Measurements from ENCODE around the gene EYS.
"Not testable (repeated sequence)": the region's sequence is repeated elsewhere in the genome, so short reads cannot be mapped to it uniquely, and the experiment has no call there.

The EYS gene

DNA sequence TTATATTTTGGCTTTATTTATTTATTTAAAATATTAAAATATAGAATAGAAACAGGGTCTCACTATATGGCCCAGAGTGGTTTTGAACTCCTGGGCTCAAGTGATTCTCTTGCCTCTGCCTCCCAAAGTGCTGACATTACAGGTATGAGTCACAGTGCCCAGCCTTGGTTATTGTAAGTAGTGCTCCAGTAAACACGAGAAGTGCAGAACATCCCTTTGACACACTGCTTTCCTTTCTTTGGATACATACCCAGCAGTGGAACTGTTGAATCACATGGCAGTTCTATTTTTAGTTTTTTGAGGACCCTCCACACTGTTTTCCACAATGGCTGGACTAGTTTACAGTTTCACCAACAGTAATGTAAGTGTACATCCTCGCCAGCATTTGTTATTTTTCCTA lies 1867.5 kb downstream of the EYS start:
- no peak overlapping the region for H3K27ac Mint-ChIP-seq
- no peak overlapping the region for H3K4me3 Mint-ChIP-seq
- no peaks in the 10 kb centered on the region for H3K36me3 Mint-ChIP-seq
- H3K27me3 Mint-ChIP-seq: no peaks in the 10 kb centered on the region
- no peak for DNase-seq
- H3K9me3 Mint-ChIP-seq: no peaks in the 10 kb centered on the region
- no peaks in the 10 kb centered on the region for H3K4me1 Mint-ChIP-seq
- CTCF ChIA-PET: no interaction called here

DNA sequence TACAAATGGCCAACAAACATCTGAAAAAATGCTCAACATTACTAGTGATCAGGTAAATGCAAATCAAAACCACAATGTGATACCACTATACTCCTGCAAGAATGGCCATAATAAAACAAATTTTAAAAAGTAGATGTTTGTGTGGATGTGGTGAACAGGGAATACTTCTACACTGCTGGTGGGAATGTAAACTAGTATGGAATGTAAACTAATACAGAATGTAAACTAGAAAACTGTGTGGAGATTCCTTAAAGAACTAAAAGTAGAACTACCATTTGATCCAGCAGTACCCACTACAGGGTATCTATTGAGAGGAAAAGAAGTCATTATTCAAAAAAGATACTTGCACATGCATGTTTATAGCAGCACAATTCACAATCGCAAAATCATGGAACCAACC lies 1878.3 kb downstream of the EYS start:
- H3K4me1 Mint-ChIP-seq, H3K27me3 Mint-ChIP-seq, CTCF ChIA-PET, H3K36me3 Mint-ChIP-seq, DNase-seq, H3K27ac Mint-ChIP-seq, H3K9me3 Mint-ChIP-seq, H3K4me3 Mint-ChIP-seq: not testable (repeated sequence)

GRCh38 chr6:63824722-63825121 lies 1882.3 kb downstream of the EYS start:
- no peaks in the 10 kb centered on the region for H3K9me3 Mint-ChIP-seq
- H3K27ac Mint-ChIP-seq: no peak overlapping the region
- no peak for DNase-seq
- H3K4me1 Mint-ChIP-seq: no peaks in the 10 kb centered on the region
- H3K4me3 Mint-ChIP-seq: no peak overlapping the region
- CTCF ChIA-PET: no interaction called here
- no peaks in the 10 kb centered on the region for H3K36me3 Mint-ChIP-seq
- H3K27me3 Mint-ChIP-seq: peaks cover 8% of the 10 kb centered on the region

DNA sequence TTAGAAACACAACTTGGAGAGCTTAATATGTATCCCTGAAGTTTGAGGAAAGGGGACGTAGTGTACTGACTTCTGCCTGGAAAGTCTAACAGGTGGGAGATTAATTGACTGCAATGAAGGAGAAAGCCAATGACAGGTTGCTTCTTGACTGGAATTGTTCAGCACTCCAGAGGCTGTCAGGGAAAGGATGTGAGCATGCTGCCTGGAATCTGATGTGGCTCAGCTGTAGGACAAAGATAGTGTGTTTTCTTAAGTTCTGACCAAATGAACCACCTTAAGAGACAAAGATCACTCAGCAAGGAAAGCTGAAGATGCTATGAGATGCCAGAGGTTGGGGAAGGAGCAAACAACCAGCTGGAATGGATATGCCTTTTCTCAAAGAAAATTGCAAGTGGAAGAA lies 1885.6 kb downstream of the EYS start:
- no peaks in the 10 kb centered on the region for H3K4me1 Mint-ChIP-seq
- peaks cover 8% of the 10 kb centered on the region for H3K27me3 Mint-ChIP-seq
- no peak overlapping the region for H3K27ac Mint-ChIP-seq
- H3K36me3 Mint-ChIP-seq: no peaks in the 10 kb centered on the region
- CTCF ChIA-PET: no interaction called here
- DNase-seq: no peak
- H3K9me3 Mint-ChIP-seq: no peaks in the 10 kb centered on the region
- no peak overlapping the region for H3K4me3 Mint-ChIP-seq

DNA sequence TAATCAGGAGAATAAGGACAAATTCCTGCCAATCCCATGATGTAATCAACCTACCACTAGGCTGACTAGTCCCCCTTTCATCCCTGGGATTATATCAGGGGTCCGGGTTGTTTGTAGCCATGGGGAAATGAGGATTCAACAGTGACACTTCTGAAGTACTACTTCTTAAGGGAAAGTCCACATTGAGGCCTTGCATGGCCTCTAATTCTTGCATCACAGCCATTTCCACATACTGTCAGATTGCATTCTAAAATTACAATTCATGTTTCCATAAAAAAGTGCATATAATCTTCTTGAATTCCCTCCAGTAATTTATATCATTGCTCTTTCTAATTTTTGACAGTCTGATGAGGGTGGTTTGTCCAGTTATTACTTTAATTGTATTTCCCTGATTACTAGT lies 1887.2 kb downstream of the EYS start:
- no peak for DNase-seq
- H3K4me3 Mint-ChIP-seq: no peak overlapping the region

DNA sequence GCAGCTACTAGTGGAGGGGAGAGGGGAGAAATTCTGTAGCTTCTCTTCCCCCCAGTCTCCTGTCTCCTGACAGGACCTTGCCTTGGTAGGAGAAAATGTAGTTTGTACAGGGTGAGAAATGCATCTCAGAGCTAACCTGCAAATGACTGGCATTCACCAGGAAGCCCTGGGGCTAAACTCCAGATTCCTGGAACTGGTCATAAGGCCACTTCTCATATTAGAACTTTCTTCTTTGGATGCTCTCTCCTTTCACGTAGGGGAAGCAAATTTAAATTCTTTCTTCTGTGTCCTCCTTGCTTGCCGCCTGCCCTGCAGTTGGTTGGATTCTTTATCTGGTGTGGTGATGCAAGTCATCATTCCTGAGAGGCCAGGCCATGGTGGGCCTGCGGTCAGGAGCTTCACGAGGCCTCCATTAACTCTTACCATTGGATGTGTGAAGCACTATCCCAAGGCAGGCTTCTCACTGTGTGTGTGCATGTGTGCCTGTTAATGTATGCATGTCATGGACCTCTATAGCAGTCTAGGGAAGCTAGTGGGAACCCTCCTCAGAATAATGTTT lies 1889.5 kb downstream of the EYS start:
- Mint-ChIP-seq H3K27me3 (peaks cover 5% of the 10 kb centered on the region), H3K27ac (no peak overlapping the region)
- CTCF ChIA-PET: interaction anchor here (0.7 to 1.0 kb wide), 2 partner anchors 219 to 1534 kb away, joined by 3 read pairs; no protein-coding TSS in a partner anchor

More for the DNA sequence above, 1887.2 kb downstream of the EYS start:
- no peaks in the 10 kb centered on the region for H3K4me1 Mint-ChIP-seq
- H3K27me3 Mint-ChIP-seq: peaks cover 8% of the 10 kb centered on the region
- H3K27ac Mint-ChIP-seq: no peak overlapping the region
- H3K9me3 Mint-ChIP-seq: no peaks in the 10 kb centered on the region
- H3K36me3 Mint-ChIP-seq: no peaks in the 10 kb centered on the region
- CTCF ChIA-PET: interaction anchor here (1.6 kb wide), 1 partner anchor 55 kb away, joined by 3 read pairs; no protein-coding TSS in a partner anchor

DNA sequence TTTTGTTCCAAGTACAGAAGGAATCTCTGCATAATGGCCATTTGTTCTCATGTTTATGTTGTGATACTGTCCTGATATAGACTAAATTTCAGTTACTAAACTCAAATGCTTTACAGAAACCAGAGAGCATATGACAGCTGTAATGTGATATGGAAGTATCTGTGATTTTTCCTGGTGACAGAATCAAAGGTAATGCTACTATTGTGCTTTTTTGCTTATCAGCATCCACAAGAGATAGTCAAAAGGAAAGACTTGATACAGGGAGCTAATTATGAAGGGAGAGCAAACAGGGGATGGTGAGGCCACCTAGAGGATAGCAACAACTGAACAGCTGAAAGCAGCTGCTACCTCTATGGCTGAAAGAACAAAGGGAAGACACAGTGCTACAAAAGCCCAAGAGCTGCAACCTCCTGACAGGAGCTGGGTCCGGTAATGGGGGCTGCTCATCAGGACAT lies 1890.0 kb downstream of the EYS start:
- CTCF ChIA-PET: interaction anchor here (0.7 to 1.0 kb wide), 2 partner anchors 219 to 1533 kb away, joined by 3 read pairs; no protein-coding TSS in a partner anchor

More for the DNA sequence above, 1889.5 kb downstream of the EYS start:
- no peak for DNase-seq
- Mint-ChIP-seq H3K9me3 (no peaks in the 10 kb centered on the region), H3K4me1 (no peaks in the 10 kb centered on the region), H3K4me3 (no peak overlapping the region), H3K36me3 (no peaks in the 10 kb centered on the region)

GRCh38 chr6:63816401-63816981 lies 1890.5 kb downstream of the EYS start:
- DNase-seq: no peak
- Mint-ChIP-seq H3K9me3 (no peaks in the 10 kb centered on the region), H3K27ac (no peak overlapping the region), H3K4me3 (no peak overlapping the region), H3K36me3 (no peaks in the 10 kb centered on the region), H3K27me3 (peaks cover 2% of the 10 kb centered on the region), H3K4me1 (no peaks in the 10 kb centered on the region)
- CTCF ChIA-PET: interaction anchor here (1.0 kb wide), 1 partner anchor 218 kb away, joined by 3 read pairs; no protein-coding TSS in a partner anchor

More for the DNA sequence above, 1890.0 kb downstream of the EYS start:
- DNase-seq: no peak
- Mint-ChIP-seq H3K9me3 (no peaks in the 10 kb centered on the region), H3K36me3 (no peaks in the 10 kb centered on the region), H3K4me1 (no peaks in the 10 kb centered on the region), H3K27me3 (peaks cover 5% of the 10 kb centered on the region), H3K27ac (no peak overlapping the region), H3K4me3 (no peak overlapping the region)

GRCh38 chr6:63814459-63814858 lies 1892.6 kb downstream of the EYS start:
- Mint-ChIP-seq H3K9me3 (no peaks in the 10 kb centered on the region), H3K4me1 (no peaks in the 10 kb centered on the region), H3K4me3 (no peak overlapping the region), H3K27me3 (no peaks in the 10 kb centered on the region), H3K36me3 (no peaks in the 10 kb centered on the region), H3K27ac (no peak overlapping the region)
- DNase-seq: no peak
- CTCF ChIA-PET: interaction anchor here (1.3 kb wide), 1 partner anchor 11 kb away, joined by 3 read pairs; no protein-coding TSS in a partner anchor

DNA sequence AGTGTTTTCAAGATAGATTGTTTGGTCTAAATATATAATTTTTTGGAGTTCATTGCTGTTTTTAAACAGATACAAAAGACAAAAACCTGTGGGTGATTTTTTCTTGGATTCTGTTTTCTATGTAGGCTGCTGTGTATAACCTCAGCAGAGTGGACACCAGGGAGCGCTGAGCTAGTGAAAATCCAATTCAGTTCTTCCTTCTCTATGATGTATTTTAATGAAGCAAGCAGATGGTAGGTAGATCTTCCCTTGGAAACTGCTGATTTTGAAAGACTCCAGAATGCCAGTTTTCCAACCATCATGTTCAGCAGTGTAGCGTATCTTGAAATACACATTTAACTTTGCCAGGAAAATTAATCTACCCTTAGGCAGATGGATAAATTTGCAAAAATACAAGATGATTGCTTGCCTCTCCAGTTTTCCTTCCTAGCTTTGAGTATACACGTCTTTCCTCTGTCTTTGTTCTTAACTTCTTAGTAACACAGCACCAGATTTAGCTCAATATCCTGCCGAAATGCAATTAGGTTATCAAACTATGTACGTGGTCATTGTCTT lies 1893.4 kb downstream of the EYS start:
- no peak overlapping the region for H3K27ac Mint-ChIP-seq
- H3K4me3 Mint-ChIP-seq: no peak overlapping the region
- H3K9me3 Mint-ChIP-seq: no peaks in the 10 kb centered on the region
- no peaks in the 10 kb centered on the region for H3K27me3 Mint-ChIP-seq
- CTCF ChIA-PET: no interaction called here
- DNase-seq: no peak
- H3K36me3 Mint-ChIP-seq: no peaks in the 10 kb centered on the region
- no peaks in the 10 kb centered on the region for H3K4me1 Mint-ChIP-seq

DNA sequence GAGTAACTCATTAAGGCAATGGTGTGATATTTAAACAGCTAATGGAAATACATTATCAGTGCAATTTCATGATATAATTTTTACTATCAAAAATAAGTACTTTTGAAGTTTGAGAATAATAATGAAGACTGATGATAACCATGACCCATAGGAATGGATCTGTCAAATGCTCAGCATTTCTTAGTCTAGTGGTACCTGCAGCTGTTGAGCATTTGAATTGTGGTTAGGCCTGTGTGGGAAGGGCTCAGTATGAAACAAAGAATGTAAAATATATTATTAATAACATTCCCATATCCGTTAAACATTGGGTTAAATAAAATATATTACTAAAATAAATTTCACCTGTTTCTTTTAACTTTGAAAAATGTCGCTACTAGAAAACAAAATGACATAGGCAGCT lies 1898.5 kb downstream of the EYS start:
- CTCF ChIA-PET: interaction anchor here (0.6 kb wide), 1 partner anchor 626 kb away, joined by 3 read pairs; no protein-coding TSS in a partner anchor
- Mint-ChIP-seq H3K4me1 (no peaks in the 10 kb centered on the region), H3K9me3 (no peaks in the 10 kb centered on the region), H3K27me3 (no peaks in the 10 kb centered on the region), H3K36me3 (no peaks in the 10 kb centered on the region), H3K4me3 (no peak overlapping the region), H3K27ac (no peak overlapping the region)
- no peak for DNase-seq

DNA sequence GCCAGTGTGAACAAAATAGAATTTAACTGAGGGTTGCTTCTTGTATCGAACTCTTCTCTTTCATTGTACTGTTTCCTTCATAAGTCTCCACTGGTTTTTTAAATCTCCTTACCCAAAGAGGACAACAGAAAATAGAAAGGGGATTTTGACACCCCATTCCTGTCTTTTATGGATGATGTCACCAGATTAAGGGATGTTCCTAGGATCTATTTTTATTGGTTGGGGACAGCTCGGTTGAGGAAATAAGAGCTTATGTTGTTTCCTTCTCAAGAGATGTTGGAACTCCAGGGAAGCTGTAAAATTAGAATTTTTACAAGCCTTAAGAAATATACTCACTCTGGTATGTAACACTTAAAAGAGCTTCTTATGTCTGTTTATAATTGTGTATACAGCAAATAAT lies 1900.0 kb downstream of the EYS start:
- Mint-ChIP-seq H3K4me1 (no peaks in the 10 kb centered on the region), H3K27ac (no peak overlapping the region), H3K27me3 (no peaks in the 10 kb centered on the region), H3K4me3 (no peak overlapping the region), H3K9me3 (no peaks in the 10 kb centered on the region), H3K36me3 (no peaks in the 10 kb centered on the region)
- CTCF ChIA-PET: no interaction called here
- DNase-seq: no peak

GRCh38 chr6:63806573-63806913 lies 1900.5 kb downstream of the EYS start:
- Mint-ChIP-seq H3K27me3 (no peaks in the 10 kb centered on the region), H3K4me3 (no peak overlapping the region), H3K27ac (no peak overlapping the region), H3K9me3 (no peaks in the 10 kb centered on the region), H3K36me3 (no peaks in the 10 kb centered on the region), H3K4me1 (no peaks in the 10 kb centered on the region)
- CTCF ChIA-PET: no interaction called here
- DNase-seq: no peak

DNA sequence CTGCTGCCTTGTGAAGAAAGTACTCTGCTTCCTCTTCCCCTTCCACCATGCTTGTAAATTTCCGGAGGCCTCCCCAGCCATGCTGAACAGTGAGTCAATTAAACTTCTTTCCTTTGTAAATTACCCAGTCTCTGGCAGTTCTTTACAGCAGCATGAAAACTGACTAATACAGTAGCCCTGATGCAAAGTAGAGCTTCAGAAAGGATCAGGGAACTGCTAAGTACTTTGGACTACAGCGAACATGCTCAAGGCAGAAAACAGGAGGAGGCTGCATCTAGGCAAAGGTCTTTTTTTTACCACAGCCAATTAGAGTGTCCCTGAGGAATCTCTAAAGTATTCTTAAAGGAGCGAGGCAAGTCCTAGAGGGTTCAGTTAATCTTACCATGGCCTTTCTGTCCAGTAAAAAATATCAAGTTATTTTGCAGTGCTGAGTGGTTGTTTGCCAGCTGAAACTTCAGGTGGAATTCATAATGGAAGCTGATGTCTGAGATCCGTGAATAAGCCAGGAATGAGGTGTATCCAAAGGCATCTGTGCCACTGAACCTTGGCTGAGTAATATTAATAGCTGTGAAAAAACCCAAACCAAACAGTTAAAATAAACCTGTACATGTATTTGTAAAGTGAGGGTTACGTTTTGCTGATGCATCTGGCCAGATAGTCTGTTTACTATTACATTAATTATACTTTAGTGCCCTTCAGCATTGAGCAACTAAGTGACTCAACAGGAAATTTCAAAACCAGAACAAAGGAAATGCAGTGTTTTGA lies 1901.0 kb downstream of the EYS start:
- Mint-ChIP-seq H3K27me3 (no peaks in the 10 kb centered on the region), H3K4me1 (no peaks in the 10 kb centered on the region)
- CTCF ChIA-PET: no interaction called here

More for the DNA sequence above, 1901.0 kb downstream of the EYS start:
- H3K4me3 Mint-ChIP-seq: no peak overlapping the region
- H3K36me3 Mint-ChIP-seq: no peaks in the 10 kb centered on the region
- no peak for DNase-seq
- H3K27ac Mint-ChIP-seq: no peak overlapping the region
- H3K9me3 Mint-ChIP-seq: no peaks in the 10 kb centered on the region

Data from activated naive CD4-positive, alpha-beta T cell treated with anti-CD3 and anti-CD28 coated beads, Interleukin-2, amount 10 ng/mL, durations not matched to agents 7 days and 5 days (primary cell).